ENCODE results near the gene CALCB. TPM values are rescaled to one million over a fixed set of nuclear protein-coding genes. Genes with fewer than 3 reads are reported as not detected.

The CALCB gene
- total and polyA plus RNA-seq, 10 of the 15 experiments (the other 5 are each of a cell fraction or from before 2014, with no cell fraction given), result 0.09 to 0.28 (median 0.12) TPM; not detected in 3

GRCh38 chr11:15109602-15110001 lies 36.2 kb downstream of the CALCB start:
- H3K36me3 ChIP-seq (ENCODE audit: control insufficient read depth in 2 of 2, insufficient read depth in 2 of 2, low read length in 1 of 2), result no peaks in the 10 kb centered on the region
- SMC1A ChIA-PET (ENCODE audit: uncharacterized antibody, unreplicated experiment), result interaction anchor here (3.6 kb wide), 1 partner anchor 10 kb away, joined by 20 read pairs; no protein-coding TSS in a partner anchor
- ATAC-seq, result no peak

GRCh38 chr11:15111215-15111614 lies 37.8 kb downstream of the CALCB start:
- FAIRE-seq (no peak), DNase-seq (ENCODE audit: low read depth, low spot score) (no peak), ATAC-seq (no peak)
- H4K20me1 ChIP-seq (ENCODE audit: control insufficient read depth, insufficient read depth), result no peaks in the 10 kb centered on the region
- no peak overlapping the region for H3K4me2 ChIP-seq (ENCODE audit: control insufficient read depth, insufficient read depth)
- peaks cover 31% of the 10 kb centered on the region for H3K4me1 ChIP-seq (ENCODE audit: control insufficient read depth, insufficient read depth, low read length)
- H3K27ac ChIP-seq (ENCODE audit: control insufficient read depth, insufficient read depth), result no peak overlapping the region
- no peaks in the 10 kb centered on the region for H3K27me3 ChIP-seq (replicated peaks in 1 of 2; ENCODE audit: control insufficient read depth in 2 of 2, insufficient read depth in 2 of 2, low read length in 1 of 2)
- BruUV-seq (replicated peaks), result no TSS peak
- ChIA-PET CTCF (interaction anchor here (0.9 to 4.7 kb wide), 2 partner anchors 11 to 18 kb away, joined by 4 to 33 read pairs; no protein-coding TSS in a partner anchor), POLR2A (no interaction called here), SMC1A (ENCODE audit: uncharacterized antibody, unreplicated experiment) (interaction anchor here (1.2 to 3.7 kb wide), 3 partner anchors 9 to 96 kb away, joined by 3 to 23 read pairs (median 3); no protein-coding TSS in a partner anchor), RAD21 (ENCODE audit: unreplicated experiment) (interaction anchor here (0.6 to 1.3 kb wide), 2 partner anchors 11 to 18 kb away, joined by 3 to 5 read pairs; no protein-coding TSS in a partner anchor)
- WGBS (ENCODE audit: insufficient coverage, insufficient replicate concordance, low lambda C conversion rate, missing lambda C conversion rate), result 94% methylated on average over 3 of the region's 3 CpGs
- H3K36me3 ChIP-seq (ENCODE audit: control insufficient read depth in 2 of 2, insufficient read depth in 2 of 2, low read length in 1 of 2), result no peaks in the 10 kb centered on the region
- H3K4me3 ChIP-seq, result no peak overlapping the region
- H3K9me3 ChIP-seq (replicated peaks; ENCODE audit: control insufficient read depth, insufficient read depth, low read length), result no peaks in the 10 kb centered on the region; the same call in 2 of the 3 replicates
- in situ Hi-C loops (cut with MboI) (no loop called here), intact Hi-C loops (cut with micrococcal nuclease; ENCODE audit: unreplicated experiment) (no loop called here)
- no peak overlapping the region for H3K9ac ChIP-seq (ENCODE audit: control insufficient read depth, insufficient read depth, low read length)
- no peak overlapping the region for H2AFZ ChIP-seq (ENCODE audit: control insufficient read depth, low read depth, low read length)
- no peaks in the 10 kb centered on the region for H3K79me2 ChIP-seq (ENCODE audit: control insufficient read depth, insufficient read depth, low read length)
- no peak for TF ChIP-seq ATF2 (IDR thresholded peaks at IDR 0.05; ENCODE audit: low read length)
- no peak for TF ChIP-seq ELK1 (IDR thresholded peaks at IDR 0.05; ENCODE audit: low read depth, low read length)
- TF ChIP-seq SMC3 (IDR thresholded peaks at IDR 0.05; ENCODE audit: borderline replicate concordance, low read length), result no peak
- TF ChIP-seq SIN3A (IDR thresholded peaks at IDR 0.05; ENCODE audit: low read depth, low read length), result no peak
- TF ChIP-seq POLR2AphosphoS5 (IDR thresholded peaks at IDR 0.05; ENCODE audit: low read length), result no peak
- TF ChIP-seq IKZF2 (IDR thresholded peaks at IDR 0.05), result no peak
- TF ChIP-seq REST (IDR thresholded peaks at IDR 0.05; ENCODE audit: low read depth, low read length), result no peak

More at GRCh38 chr11:15109602-15110001, 36.2 kb downstream of the CALCB start:
- Histone ChIP-seq H3K4me2 (ENCODE audit: control insufficient read depth, insufficient read depth) (no peak overlapping the region), H3K4me1 (ENCODE audit: control insufficient read depth, insufficient read depth, low read length) (peaks cover 28% of the 10 kb centered on the region), H2AFZ (ENCODE audit: control insufficient read depth, low read depth, low read length) (no peak overlapping the region), H3K79me2 (ENCODE audit: control insufficient read depth, insufficient read depth, low read length) (no peaks in the 10 kb centered on the region), H3K9me3 (replicated peaks; ENCODE audit: control insufficient read depth, insufficient read depth, low read length) (no peaks in the 10 kb centered on the region), H3K4me3 (no peak overlapping the region), H4K20me1 (ENCODE audit: control insufficient read depth, insufficient read depth) (no peaks in the 10 kb centered on the region), H3K9ac (ENCODE audit: control insufficient read depth, insufficient read depth, low read length) (no peak overlapping the region), H3K27me3 (replicated peaks in 1 of 2; ENCODE audit: control insufficient read depth in 2 of 2, insufficient read depth in 2 of 2, low read length in 1 of 2) (no peaks in the 10 kb centered on the region), H3K27ac (ENCODE audit: control insufficient read depth, insufficient read depth) (no peak overlapping the region)
- intact Hi-C loops (cut with micrococcal nuclease; ENCODE audit: unreplicated experiment), result no loop called here
- TF ChIP-seq PAX8 (IDR thresholded peaks at IDR 0.05) (no peak), TCF7 (IDR thresholded peaks at IDR 0.05; ENCODE audit: borderline replicate concordance) (no peak), JUND (IDR thresholded peaks at IDR 0.05; ENCODE audit: low read depth, low read length) (no peak), TBL1XR1 (IDR thresholded peaks at IDR 0.05; ENCODE audit: low read depth, low read length) (no peak), KDM1A (IDR thresholded peaks at IDR 0.05; ENCODE audit: borderline replicate concordance) (no peak), SPI1 (IDR thresholded peaks at IDR 0.05; ENCODE audit: borderline replicate concordance, insufficient read depth, low read depth, low read length) (no peak), YY1 (IDR thresholded peaks at IDR 0.05; ENCODE audit: low read depth, low read length) (no peak)
- ChIA-PET POLR2A (no interaction called here), CTCF (interaction anchor here (0.9 to 4.7 kb wide), 3 partner anchors 9 to 50 kb away, joined by 3 to 33 read pairs (median 5); no protein-coding TSS in a partner anchor), RAD21 (ENCODE audit: unreplicated experiment) (no interaction called here)
- no peak for DNase-seq (ENCODE audit: low read depth, low spot score)
- no TSS peak for BruUV-seq (replicated peaks)
- in situ Hi-C loops (cut with MboI), result no loop called here
- 89% methylated on average over 2 of the region's 2 CpGs for WGBS (ENCODE audit: insufficient coverage, insufficient replicate concordance, low lambda C conversion rate, missing lambda C conversion rate)
- no peak for FAIRE-seq
